ENCODE data around the gene BCL2.

The BCL2 gene

DNA sequence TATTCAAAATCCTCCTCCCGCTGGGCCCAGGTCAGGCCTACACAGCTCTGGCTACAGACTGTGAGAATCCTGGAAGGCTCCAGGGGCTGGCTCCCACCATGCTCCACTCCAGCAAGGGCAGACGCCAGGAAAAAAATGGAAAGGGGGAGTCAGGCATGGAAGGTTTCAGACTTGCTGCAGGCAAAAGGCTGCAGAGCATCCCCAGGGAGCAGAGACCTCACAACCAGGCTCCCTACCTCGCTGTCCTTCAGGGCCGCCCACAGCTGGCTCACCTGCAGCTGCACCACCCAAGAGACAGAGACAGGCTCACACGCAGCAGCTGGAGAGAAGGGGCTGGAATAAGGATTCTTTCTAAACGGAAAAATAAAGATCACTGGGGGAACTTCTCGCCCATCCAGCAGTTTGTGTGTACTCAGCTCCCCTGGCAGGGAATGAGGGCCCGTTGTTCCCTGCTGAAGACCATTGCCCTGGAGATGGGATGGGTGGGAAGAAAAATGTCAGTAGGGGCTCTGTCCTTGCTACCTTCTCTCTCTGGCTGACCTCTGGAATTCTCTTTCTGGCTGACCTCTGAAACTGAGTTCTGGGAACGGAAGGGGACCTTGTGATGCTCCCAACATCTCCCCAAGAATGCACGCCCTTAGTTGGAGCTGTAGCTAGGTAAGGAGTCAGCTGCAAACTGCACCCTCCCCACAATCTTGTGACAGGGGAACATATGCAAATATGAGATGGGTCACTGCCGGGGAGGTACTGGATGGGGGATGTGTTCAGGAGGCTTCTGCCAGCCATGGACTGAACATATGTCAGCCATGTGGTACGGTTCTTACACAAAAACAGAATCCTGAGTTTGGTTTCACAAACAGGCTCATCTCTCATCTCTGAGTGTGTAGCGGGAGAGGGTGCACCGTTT, 34.5 kb downstream of the BCL2 start:
- DNase-seq: no peak

DNA sequence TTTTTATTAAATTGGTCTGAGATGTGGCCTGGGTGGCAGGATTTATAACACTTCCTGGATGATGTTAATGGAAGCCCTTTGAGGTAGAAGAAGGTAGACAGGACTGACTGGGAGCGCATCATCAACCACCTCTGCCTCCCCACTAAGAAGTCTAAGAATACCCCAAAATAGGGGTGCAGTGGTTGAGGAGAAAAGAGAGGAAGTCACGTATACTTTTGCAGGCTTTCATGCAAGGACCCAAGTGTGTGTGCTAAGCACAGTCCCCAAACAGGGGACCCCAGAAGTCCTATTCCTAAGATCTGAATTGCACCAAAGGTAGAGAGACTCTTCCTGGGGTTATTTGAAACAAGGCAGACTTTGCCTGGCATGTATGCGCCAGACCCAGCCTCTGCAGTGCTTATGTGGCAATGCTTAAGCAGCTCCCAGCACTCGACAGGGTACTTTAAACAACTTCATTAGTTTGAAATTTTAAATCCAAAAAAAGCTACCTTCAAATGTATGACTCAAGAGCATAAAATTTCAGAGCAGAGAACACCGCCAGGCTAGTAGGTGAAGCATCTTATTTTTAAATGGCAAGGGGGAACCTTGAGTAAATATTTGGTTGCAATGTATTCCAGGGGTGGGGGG, 35.3 kb downstream of the BCL2 start:
- no peak for DNase-seq

DNA sequence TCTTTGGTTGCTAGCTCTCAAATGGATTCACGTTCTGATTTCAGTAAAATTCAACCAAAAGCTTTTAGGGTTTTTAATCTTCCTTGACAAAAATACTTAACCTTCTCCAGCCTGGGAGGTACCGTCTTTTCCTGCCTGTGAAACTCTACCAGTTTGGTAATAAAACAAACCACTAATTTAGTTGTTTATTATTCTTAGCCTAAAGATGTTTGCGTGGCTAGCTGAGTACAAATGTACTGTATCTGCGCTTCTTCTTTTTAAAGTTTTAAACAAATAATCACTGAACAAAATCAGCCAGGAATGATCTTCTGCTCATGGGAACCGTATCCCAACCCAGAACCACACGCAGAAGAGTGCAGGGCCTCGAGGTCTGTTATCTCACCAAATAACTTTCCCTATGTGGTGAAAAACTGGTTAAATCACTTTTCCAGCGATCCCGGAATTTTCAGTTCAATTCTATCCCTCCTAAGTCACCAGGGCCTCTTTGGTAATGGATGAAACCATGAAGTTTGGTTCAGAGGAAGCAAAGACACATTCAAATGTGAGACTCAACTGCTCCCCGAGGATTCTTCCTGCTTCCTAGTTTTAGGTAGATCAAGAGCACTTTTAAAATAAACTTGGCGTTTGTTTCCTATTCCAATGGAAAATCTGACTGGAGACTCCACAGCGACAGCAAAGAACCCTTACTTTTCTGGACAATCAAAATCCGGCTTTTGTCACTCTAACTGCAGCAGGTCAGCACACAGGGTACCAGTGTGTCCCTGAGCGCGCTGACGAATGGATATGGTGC, 36.1 kb downstream of the BCL2 start:
- no peak for DNase-seq

DNA sequence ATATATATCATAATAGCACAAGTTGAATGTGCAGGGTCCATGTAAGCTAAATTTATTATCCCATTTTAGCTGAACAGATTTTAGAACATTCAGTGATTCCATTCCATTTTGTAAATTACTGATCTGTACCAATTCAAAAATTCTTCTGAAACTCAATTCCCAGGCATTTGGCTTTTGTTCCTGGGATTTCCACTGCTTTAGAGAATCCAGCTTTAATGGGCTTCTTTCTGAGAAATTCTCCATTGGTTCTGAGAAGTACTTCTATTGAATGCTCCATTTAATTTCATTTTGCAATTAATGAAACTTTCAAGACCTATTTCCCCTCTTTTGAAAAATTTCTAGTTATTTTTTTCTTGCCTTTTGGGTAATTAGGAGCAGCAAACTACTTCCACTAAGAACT, 36.8 kb downstream of the BCL2 start:
- DNase-seq: no peak

DNA sequence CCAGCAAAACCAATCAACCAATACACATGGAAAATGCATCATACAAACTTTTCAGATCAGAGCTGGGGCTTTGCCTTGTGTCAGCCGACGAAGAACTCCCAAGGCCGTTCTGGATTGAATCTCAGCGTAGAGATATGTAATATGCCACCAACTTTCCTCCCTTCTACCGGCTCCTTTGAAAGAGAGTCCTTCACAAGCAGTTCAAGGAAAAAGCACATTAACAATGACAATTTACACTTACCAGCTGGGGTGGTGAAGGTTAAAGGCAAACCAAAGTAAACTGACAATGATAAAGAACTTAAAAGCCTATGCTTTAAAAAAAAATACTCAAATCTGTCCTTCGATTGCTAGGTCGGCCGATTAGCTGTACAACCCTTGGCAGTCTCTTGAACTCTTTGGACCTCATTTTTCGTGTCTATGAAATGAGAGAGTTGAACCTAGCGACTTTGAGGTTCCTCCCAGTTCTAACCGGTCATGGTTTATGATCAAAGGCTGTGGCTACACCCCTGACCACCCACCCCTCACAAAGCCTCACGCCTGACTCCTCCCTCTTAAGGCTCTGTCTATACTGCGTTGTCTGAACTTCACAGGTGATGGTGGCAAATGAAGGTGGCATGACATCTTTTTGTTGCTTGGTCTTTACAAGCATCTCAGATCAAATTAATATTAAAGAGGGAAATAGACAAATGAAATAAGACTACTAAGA, 46.2 kb downstream of the BCL2 start:
- DNase-seq: no peak

DNA sequence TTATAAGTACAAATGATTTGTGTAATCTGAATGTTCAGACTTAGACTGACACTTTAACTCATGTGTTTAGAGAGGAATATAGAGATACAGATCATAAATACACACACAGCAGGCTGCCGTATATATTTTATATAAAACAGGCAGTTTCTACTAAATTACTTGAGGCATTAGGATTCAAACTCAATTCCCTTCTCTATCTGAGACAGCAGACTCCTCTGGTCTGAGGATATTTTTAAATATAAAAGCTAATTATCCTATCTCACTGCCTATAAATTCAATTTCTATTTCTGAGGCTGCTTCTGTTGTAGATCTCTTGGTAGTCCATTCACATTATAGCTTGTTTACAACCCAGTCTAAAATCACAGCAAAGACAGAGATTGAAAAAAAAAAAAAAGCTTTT, 46.9 kb downstream of the BCL2 start:
- DNase-seq: no peak

DNA sequence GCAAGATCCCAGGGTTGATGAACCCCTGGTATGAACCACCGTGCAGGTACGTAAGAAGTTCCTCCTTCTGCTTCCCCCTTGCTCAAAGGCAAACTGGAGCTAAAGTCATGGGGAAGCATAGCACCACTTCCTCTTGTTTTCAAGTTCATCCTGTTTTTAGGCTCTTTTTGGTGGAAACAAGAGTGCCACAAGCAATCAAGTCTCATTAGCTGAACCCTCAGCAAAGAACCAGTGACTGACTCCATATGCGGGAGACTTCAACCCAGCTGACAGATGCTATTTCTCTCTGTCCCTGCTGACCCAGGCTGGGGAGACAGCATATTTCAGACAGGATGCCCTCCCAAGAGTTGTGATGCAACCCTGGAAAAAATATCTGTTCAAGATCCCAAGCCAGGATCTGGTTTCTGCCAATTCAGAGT, 47.7 kb downstream of the BCL2 start:
- no peak for DNase-seq

DNA sequence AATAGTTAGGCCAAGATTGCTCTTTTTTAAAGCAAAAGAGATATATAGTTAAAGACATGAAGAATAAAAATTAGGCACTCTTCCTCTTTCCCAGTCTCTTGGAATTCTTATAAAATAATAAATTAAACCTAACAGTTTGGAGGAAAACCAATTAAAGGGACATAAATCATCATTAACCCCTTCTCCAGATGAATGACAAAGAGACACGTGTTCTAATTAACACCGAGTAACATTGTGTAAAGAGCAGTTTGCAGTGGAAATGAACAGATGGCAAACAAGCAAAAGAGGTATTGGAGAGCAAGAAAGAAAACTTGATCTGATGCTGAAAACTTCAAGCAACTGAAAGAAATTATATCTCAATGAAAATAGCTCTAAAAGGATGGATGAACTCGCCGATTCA, 48.4 kb downstream of the BCL2 start:
- DNase-seq: no peak

DNA sequence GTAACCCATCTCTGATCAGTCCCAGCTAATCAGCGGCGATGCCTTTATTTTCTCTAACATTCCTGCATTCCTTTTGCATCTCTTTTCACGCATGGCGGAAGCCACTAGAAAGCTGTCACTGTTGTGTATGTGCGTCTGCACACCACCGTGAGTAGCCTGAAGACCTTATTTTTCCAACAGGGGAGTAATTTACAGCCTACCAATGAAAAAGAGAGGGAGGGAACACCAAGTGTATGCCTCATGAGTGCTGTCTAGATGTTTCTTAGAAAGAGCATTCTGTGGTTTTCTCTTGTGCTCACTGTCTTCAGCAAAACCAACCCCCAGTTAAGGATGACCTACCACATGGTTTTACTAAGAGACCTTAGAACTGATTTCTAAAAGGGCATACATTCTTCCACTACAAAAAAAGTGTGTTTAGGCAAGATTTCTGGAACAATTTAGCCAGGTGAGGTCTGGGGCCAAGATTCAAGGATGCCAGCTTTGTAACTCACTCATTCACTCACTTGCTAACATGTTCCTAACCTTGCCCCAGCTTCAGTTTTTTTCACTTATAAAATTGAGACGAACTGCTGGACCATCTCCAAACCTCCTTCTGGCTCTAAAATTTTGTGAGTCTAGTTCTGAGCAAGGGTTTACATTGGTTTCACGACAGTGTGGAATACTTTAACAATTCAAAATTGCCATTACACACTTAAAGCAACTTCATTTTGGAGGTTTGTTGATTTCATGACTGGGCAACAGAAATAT, 51.4 kb downstream of the BCL2 start:
- DNase-seq: no peak

DNA sequence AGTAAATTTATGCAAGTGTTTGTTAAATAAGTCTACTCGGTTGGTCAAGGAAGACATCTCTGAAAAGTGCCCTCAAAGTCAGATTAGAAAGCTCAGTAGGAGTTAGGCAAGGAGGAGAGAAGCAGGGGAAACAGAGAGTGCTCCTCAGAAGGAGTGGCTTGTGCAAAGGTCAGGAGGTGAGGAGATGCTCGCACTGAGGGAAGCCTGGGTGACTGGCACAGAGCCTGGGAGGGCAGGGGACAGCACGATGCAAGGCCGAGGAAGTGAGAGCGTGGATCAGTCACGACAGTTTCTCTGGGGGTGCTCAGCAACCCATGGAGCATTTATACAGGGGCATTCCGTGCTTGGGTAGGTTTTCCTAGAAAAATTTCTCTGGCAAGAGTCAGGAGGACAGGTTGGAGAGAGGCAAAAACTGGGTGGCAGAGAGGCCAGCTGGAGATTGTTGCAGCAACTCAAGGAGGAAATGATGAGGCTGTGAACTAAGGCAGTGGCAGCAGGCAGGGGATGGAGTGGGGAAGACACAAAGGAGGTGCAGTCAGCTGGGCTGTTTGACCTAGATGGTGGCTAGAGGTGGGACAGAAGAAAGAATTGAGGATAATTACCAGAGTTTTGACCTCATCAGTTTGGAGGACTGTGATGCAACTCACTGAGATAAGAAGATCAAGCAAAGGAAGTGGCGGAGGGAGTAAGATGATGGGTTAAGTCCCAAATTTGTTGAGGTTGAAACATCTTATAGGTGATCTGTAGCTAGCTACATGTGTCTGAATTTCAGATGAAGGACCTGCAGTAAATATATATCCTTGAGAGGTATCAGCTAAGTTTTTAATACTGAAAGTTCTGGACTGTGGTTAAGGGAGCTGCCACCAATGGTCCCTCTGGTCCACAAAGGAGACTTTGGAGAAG, 52.4 kb downstream of the BCL2 start:
- DNase-seq: no peak

DNA sequence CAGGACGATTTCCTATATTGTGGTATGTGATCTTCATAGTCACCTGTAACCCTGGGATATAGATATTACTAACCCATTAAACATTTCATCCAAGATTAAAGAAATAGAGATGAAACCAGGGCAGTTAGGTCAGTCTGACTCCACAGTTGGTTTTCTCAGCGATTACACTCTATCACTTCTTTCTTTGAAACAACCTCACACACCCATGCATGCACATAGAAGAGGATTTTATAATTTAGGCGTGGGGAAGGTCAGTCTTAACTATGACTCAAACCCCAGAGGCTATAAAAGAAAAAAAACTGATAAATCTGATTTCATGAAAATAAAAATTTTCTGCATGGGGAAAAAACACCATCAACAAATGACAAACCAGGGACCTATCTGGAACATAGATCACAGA, 54.2 kb downstream of the BCL2 start:
- DNase-seq: no peak

DNA sequence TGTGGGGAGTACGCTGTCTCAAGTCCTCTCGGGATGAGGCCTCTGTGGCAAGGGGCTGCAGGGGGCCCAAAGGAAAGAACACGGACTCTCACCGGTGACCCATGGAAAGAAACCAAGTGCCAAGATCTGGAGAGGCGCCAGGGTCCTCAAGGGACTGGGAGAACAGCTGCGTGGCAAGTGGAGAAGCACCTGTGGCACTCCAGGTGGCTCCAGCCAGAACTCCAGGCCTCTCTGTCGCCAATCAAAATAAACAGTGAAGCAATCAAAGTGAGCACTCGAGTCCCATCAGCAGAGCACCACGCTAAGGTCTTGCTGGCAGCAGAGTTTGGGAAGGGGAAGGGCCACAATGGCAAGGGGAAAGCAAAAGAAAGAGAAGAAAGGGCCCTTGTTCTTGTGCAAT, 54.7 kb downstream of the BCL2 start:
- no peak for DNase-seq

DNA sequence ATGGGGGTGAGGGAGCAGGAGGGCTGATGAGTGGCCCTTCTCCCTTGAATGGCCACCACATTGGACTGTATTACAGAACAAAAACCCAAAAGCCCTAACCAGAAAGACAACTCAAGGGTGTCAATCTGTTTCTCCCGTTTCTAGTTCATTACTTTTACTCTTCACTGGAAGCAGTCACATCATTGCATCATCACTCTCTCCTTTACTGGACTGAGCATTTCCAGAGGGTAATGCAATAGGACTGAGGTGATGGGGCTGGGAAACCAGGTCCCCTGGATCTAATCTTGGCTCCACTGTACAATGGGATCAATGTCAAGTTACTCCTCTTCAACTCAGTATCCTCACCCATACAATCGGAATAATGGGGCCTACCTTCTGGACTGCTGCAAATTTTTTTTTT, 56.1 kb downstream of the BCL2 start:
- no peak for DNase-seq

DNA sequence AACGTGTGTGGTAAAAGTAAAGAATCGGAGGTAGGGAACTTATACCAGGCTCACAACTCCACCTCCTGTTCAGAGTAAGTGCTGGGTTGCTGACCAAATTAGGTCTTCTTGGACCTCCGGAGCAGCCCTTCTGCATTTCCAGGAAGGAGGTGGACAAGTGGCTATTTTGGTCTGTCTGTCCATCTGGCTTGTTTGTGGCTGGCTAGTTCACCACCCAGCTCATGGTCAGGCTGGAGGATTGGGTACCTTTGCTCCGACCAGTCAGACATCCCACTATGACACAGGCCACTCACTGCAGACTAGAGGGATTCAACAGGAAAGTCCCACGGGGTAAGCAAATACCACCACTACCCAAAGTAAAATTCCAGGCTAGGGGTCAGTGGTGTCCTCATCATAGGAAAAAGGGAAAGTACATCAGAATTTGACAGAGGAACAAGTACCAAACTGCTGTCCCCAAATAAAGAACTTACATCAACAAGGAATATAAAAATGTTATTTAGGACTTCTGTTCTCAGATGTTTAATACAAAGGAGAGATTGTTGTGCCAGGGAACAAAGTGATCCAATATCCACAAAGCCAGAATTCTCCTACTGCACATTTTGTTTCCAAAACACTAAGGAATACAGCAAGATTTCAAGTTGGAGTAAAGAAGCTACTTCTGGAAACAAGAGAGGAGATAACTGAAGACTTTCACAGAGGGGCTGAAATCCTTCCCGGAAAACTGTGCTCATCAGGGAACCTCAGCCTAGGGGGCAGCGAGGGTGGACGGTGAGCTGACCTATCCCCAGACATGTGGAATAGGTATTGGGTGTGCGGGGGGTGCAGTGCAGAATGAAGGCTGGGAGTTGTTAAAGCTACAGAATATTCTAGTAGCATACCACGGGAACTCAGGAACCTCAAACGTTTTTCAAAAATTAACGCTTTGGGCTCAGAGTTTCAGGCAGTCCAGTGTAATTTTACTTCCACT, 56.9 kb downstream of the BCL2 start:
- no peak for DNase-seq

DNA sequence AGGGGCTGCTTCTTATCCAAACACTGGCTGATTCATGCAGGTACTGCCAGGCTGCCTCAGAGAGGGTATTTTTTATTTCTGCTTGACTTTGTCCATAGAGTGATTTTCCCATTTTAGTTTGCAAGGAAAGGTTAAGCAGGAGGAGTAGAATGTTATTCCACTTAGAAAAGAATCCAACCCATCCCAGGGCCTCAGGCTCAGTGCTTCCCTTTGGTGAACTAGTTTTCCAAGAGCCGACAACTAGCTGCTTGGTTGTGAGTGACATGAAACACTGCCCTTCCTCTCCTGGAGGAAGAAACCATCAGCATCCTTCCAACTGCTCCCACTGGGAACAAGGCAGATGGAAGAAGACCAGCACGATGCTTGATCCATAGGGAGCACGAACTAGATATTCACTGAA, 58.5 kb downstream of the BCL2 start:
- no peak for DNase-seq

DNA sequence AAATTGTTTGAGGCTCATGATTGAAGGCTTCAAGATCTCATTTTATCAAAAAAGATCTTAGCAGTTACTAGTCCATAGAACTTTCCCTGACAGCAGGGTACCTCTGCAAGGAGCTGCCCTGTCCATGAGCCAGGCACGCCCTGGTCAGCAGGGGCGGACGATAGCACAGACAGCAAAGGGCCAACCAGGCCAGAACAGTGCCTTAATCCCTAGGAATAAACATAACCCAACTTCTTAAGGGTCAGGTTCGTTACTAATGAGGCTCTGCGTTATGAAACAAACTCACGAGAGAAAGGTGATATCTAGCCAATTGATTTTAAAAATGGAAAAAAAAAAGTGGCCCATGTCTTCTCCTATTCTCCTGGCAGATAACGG, 59.2 kb downstream of the BCL2 start:
- DNase-seq: no peak

DNA sequence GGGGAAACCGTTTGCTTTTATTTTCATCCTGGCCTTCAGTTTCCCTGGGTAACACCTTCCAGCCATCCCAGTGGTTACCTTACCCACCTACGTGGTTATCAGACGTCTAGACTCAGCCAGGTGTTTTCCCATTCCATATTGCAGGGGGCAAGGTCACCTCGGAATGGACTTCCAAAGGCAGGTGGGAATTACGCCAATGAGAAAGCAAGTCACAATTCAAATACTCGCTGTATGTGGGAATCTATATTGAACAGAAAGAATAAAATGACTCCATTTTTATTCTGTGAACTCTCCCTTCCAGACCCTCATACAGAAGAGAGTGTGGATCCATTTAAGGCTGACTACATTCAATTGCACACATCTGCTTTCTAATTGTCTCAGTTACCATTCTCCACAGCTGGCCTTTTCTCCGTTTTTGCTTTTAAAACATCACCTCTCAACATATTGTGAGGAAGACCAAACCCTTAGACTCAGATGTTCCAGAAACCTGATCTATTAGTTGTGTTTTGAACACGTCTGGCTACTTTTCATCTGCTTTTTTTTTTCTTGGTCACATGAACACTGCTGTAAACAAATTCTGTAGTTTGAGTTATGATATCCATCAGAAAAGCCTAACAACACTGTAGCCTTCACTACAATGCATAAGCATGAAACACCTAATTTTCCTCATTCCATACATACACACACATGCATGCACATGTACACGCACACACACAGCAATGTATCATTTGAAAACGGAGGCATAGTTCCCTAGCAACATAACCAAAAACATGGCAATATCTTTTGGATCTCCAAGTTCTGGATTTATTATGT, 59.8 kb downstream of the BCL2 start:
- DNase-seq: no peak

DNA sequence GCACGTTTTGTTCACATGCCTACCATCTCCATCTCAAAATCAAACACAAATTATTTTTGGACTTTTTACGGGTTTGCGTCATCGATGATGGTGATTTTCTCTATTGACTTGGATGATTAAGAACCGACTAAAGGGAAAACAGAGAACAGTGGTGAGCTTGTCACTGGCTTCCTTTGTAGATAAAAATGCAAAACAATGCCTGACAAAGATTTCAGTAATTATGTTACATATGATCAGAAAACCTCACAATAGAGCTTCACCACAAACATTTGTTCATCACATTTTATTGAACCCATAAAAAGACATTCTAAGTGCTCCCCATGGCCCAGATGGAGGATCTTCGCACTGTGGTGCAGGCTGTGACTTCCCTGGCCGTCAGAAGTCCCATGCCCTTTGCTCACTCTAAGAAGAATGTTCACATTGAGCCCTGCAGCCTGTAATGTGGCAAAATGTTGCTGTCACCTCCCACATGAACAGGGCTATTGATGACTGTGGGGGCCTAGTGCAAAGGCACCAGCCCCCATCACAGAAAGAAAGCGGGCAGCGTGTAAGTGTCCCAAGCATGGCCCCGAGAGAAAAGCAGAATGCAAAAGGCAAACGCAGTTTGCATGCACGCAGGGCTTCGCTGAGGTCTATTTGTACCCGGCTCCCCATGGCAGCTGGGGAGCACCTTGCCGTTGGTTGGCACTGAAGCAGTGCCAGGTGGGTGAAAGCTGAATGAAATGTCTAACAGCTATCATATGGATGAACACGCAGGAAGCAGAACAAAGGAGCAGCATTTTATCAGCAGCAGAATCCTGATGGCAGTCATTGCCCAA, 60.6 kb downstream of the BCL2 start:
- no peak for DNase-seq
